ENCODE measurements around the gene AWAT1. TPM values are rescaled to one million over a fixed set of nuclear protein-coding genes. Genes with fewer than 3 reads are reported as not detected.
"Not testable (repeated sequence)": the region's sequence is repeated elsewhere in the genome, so short reads cannot be mapped to it uniquely, and the experiment has no call there.

AWAT1 gene
- not detected for total RNA-seq

DNA sequence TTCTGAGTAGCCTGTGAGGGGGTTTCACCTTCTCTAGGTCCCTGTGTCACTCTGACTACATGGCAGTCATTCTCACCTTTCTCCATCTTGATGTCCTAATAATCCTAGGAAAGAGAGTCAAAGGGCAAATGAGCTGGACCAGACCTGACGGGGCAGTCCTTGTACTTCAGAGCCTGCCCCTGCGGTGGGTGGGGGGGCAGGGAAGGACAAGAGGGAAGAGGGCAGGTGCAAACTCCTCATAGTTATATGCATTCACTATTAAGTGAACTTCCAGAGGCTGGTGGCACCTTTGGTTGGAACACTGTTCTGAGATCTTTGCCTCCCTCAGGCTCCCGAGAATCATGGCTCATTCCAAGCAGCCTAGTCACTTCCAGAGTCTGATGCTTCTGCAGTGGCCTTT is at the start of gene AWAT1:
TSS of gene AWAT1 (plus strand) at position 301 of the 400 bp plus-strand sequence. CDS start at position 342, 41 bp downstream.
- ATAC-seq, result no peak
- DNase-seq (ENCODE audit: low spot score), result no peak

DNA sequence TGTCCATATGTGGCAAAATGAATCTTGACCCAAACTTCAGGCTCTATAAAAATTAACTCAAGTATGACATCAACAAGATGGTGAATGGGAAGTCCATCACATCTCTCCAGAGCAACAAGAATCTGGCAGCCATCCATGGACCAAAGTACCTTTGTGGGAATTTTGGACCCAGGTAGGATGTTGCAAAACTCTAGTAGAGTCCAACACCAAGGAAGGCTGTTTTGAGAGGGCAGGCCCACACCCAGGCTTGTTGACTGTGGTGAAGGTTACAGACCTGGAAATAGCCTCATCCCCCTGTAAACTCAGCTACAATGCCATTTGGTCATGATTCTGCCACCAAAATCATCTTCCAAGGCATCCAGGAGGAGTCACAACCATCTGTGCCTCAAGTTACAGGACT is 44.2 kb upstream of the AWAT1 start:
- DNase-seq (ENCODE audit: low spot score) (peak; percentile 44), ATAC-seq (peak; percentile 46)

DNA sequence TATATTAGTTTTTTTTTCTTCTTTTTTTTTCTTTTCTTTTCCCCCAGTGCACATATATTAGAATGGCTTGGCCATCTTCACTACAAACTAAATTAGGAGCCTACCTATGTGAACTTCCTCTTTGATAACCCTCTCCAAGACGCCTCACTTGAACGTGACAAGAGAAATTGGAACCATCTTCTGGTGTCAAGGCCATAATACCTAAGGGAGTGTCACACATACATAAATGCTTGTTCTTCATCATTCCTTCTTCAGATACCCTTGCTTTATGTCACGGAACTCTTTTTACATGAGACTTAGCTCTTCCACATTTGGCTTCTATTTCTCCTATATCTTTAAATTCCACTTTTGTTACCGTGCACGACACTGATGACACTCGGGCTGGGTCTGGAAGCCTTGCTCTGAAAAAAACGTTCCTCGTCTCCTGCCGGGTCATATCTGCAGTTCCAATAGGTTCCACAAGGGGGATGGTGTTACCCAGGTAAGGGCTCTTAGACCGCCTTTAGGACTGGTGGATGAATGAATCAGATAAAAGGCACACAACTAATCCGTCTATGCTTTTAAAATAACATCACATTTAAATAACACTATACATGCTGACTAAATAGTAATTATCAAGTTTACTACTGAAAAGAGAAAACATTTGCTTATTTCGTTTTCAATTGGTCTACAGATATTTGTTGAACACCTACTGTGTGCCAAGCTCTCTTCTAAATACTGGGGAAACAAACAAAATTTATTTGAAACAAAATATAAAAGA is 37.3 kb upstream of the AWAT1 start:
- ATAC-seq (peak; percentile 91), DNase-seq (ENCODE audit: low spot score) (peak; percentile 45)

DNA sequence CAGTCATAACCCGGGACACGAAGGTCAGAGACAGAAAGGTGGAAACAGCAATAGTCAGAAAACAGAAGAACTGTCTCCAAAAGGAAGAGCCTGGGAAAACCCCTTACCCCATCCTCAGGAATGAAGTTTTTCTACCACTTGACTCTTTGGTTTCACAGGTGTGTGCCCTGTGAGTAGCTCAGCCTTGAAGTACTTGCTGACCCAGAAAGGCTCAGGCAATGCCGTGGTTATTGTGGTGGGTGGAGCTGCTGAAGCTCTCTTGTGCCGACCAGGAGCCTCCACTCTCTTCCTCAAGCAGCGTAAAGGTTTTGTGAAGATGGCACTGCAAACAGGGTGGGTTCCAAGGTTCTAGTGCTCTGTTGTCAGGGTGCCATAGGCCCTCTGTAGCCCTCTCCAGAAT is 32.7 kb upstream of the AWAT1 start:
- ATAC-seq, result no peak
- DNase-seq (ENCODE audit: low spot score), result no peak

DNA sequence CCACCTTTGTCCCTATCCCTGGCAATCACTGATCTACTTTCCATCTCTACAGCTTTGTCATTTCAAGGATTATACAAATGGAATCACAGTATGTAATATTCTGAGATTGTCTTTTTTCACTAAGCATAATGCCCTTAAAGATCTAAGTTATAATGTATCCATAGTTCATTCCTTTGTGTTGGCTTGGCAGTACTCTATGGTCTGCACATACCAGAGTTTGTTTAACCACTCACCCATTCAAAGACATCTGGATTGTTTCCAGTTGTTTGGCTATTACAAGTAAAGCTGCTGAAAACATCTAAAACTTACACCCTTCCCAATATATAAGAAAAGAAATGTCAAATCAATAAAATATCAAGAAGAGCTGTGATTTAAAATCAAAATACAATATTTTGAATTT is 26.0 kb upstream of the AWAT1 start:
- ATAC-seq, result no peak
- DNase-seq (ENCODE audit: low spot score), result no peak

DNA sequence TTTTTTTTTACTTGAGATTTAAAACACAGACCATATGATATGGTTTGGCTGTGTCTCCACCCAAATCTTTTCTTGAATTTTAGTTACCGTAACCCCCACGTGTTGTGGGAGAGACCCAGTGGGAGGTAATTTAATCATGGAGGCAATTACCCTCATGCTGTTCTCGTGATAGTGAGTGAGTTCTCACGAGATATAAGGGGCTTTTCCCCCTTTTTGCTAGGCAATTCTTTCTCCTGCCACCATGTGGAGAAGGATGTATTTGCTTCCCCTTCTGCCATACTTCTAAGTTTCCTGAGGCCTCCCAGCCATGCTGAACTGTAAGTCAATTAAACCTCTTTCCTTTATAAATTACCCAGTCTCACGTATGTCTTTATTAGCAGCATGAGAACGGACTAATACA is 24.9 kb upstream of the AWAT1 start:
- DNase-seq (ENCODE audit: low spot score); ATAC-seq: not testable (repeated sequence)

DNA sequence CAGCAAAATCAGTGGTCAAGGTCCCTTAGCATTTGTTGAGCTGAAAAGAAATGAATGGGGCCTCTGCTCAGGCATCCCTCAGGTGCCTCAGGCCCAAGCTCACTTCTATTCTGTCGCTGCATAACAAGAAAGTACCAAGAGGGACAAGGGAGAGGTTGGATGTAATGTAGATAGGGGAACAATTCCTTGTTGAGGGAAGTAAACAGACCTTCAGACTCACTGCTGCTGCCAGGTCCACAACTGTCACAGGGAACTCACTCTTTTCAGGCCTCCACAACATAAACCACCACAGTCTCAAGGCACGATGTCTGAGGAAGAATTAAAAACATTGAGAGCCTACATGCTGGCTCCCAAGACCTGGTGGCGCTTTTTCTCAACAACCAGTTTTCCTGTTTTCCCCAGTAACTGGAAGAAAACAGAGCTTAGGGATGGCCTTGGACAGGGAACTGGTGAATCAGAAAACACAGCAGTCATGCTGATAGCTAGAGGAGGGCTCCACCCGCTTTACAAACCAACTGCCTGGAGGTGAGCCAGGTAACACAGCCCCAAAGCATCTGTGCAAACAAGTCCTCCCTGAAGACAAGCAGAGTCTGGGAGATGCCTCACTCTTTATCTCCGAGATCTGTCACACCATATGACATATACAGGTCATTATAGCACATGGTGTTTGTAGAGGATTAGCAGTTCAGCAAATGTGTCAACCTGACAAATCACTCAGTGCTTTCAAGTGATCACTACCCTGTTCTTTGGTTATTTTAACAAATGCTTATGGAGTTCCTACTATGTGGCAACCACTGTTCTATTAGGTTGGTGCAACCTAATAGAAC is 14.3 kb upstream of the AWAT1 start:
- ATAC-seq, result no peak
- no peak for DNase-seq (ENCODE audit: low spot score)

DNA sequence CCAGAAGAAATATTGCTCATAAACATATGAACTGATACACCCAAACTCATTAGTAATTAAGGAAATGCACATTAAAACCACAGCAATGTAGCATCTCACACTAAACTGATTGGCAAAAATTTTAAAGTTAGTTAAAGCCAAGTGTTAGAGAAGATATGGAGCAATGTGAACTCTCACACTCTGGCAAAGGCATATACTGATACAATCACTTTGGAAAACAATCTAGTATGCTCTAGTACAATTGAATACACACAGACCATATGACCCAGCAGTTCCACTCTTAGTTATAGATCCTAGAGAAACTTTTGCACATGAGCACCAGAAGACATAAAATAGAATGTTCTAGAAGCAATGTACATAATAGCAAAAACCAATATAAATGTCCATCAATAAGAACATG is 8.4 kb upstream of the AWAT1 start:
- DNase-seq (ENCODE audit: low spot score), result no peak
- no peak for ATAC-seq

DNA sequence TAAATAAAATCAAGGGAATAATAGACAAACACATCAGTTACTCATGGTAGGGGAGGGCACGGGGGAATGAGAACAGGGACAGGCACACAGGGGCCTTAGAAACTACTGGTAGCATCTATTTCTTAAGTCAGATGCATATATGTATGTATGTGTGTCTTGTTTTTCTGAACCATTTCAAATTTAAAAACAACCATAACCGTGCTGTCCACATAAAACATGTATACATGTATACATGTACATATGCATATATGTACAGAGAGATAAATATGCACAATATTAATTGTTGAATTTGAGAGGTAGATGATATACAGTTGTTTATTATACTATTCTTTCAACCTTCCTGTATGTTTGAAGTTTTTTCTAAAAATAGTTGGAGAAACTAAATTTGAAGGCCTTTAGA is 7.8 kb upstream of the AWAT1 start:
- no peak for DNase-seq (ENCODE audit: low spot score)
- ATAC-seq, result no peak

DNA sequence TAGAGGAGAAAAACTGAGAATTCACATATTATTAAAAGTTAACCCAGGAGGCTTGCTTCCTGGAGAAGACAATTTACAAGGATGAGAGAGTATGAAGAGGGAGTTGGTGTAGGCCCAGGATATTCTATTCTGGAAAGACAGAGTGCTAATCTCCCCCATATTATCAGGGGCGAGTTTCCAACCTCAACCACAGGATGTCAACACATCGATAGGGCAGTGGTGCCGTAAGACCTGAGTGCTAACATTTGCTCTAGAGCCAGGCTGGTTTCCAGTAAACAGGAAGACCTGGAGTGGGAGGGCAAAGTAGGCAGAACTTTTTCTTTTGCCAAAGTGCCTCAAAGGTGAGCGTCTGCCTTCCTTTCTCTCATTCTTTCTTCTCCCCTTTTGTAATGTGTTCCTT is 2.8 kb upstream of the AWAT1 start:
- ATAC-seq (peak; percentile 69), DNase-seq (ENCODE audit: low spot score) (no peak)

DNA sequence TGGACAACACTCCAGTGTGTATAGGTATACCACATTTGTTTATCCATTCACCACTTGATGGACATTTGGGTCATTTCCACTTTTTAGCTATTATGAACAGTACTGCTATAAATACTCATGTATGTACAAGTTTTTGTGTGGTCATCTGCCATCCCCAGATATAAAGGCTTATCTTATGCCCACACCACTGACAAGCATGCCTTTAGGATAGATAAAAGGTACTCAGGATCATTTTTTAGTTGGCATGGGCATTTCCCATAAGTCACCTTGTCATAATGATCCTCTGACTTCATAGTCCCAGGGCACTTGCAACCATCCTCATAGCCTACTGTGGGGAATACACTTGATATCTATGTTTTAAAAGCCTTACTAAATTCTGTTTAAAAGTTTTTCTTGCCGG is 6.3 kb downstream of the AWAT1 start:
- no peak for ATAC-seq

DNA sequence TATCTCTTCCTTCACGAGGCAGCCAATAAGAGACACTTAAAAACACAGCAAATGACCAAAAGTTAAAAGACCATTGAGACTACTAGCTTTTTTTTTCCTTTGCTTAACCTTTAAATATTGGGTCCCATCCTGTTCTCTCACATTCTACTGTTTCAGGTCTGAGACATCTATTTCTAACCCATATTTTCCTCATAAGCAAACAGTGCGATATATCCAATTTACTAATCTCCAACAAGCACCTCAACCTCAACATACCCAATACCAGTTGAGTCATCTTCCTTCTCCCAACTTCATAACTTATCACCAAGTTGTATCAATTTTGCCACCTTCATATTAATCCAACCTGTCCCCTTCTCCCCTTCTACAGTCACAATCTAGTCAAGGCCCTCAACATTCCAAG is 7.0 kb downstream of the AWAT1 start:
- ATAC-seq (no peak), DNase-seq (ENCODE audit: low spot score) (no peak)

More for the DNA sequence above, 6.3 kb downstream of the AWAT1 start:
- no peak for DNase-seq (ENCODE audit: low spot score)

DNA sequence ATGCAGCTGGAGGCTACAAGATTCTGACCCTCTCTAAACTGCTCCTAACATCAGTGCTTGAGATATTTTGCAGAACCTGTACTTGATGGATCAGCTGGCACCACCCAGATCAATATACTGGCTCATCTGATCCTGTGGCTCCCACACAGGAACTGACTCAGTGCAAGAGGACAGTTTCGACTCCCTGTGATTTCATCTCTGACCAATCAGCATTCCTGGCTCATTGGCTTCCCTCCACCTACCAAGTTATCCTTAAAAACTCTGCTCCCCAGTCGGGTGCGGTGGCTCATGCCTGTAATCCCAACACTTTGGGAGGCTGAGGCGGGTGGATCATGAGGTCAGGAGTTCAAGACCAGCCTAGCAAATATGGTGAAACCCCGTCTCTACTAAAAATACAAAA is 9.1 kb downstream of the AWAT1 start:
- DNase-seq (ENCODE audit: low spot score); ATAC-seq: not testable (repeated sequence)

DNA sequence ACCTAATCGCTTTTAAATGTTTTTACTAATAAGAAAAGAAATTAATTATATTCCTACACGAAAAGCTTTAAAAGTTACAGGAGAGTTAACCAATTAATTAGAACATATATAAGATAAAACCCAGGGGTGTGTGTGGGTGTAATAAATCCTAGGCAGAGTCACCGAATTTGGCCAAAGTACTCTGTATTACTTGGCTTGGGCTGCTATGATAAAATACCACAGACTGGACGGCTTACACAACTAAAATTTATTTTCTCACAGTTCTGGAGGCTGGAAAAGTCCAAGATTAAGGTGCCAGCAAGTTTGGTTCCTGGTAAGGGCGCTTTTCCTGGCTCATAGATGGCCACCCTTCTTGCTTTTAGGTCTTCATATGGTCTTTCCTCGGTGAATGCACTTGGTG is 10.4 kb downstream of the AWAT1 start:
- DNase-seq (ENCODE audit: low spot score) (no peak), ATAC-seq (no peak)

DNA sequence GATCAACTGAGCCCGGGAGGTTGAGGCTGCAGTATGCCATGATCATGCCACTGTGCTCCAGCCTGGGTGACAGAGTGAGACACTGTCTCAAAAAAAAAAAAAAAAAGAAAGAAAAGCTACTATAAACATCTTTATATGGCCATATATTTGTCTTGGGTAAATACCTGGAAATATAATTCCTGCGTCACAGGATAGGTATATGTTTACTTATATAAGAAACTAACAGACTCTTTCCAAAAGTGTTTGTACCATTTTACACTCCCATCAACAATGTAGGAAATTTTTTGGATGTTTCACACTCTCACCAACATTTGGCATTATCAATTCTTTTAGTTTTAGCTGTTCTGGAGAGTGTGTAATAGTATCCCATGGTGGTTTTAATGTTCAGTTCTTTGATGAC is 12.8 kb downstream of the AWAT1 start:
- DNase-seq (ENCODE audit: low spot score) (no peak), ATAC-seq (no peak)

DNA sequence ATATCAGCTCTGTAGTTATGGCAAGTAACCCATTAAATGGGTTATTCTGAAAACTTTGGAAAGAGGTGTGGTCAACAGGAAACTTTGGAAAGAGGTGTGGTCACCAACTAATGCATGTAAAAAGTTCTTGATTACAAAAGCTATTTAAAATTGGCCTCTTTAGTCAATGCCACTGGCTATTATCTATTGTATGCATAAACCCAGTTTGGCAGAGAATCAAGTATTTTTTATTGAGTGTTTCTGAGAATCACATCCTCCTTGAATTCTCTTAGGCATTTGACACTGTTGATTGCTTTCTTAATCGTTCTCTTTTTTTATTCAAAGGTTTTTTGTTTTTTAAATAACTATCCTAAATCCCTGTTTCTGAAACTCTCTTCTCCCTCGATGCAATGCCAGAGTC is 18.0 kb downstream of the AWAT1 start:
- DNase-seq (ENCODE audit: low spot score), result no peak
- ATAC-seq, result no peak

DNA sequence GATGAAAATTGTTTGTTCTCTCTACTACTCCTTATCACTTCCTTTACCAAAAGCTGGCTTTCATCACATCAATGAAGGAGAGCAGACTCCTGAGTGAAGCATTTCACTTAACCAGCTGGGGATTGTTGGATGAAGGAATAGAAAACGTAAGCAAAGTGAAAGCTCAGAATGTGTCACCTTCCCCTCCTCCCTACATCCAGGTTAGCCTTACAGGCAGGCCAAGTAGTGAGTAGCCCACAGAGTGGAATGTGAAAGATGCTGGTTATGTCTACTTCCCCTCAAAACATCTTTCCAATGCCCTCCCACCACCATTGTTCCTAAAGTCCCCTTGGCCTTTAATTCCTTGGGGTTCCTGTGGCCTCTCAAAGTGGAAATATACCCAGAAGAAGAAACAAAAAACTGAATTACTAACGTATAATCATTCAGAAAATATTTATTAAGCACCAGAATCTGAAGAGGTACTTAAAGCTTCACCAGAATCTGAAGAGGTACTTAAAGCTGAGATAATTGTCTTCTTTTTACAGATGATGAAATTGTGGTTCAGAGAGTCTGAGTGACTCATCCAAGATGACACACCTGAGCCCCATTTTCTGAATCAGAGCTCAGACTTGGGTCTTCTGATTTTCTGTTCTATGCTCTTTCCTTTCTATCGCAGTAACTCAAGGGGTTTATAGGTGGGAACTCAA is 19.1 kb downstream of the AWAT1 start:
- DNase-seq (ENCODE audit: low spot score), result no peak
- no peak for ATAC-seq

DNA sequence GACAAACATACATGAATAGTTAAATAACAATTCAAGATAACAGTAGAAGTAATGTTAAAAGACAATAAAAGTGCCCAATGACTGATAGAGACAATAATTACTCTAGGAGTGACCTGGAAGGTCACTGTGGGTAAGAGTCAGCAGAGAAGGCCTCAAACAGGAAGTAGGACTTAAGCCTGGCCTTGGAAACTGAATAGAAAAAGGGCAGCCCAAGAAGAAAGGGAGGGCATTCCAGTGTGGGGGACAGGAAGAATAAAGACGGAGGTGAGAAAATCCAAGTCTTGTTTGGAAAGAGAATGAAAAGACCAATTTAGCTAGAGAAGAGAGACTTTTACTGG is 19.6 kb downstream of the AWAT1 start:
- no peak for DNase-seq (ENCODE audit: low spot score)
- ATAC-seq, result no peak

DNA sequence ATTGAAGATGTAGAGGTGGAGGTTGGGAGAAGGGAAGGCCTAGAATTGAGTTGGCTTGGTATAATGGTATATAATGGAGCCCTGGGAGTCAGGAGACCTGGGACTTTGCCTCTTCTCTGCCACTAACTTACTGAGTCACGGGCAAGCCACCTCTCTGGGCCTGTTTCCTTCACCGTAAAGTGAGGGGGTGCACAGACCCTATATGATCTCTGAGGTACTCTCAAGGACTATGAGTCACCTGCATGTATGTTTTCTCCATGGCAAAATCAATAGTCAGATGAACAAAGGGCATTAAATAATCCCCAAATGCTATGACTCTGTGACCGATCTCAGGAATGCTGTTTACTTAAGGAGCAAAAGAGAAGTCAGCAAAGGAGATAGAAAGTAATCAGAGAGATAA is 20.5 kb downstream of the AWAT1 start:
- no peak for DNase-seq (ENCODE audit: low spot score)
- ATAC-seq, result no peak

DNA sequence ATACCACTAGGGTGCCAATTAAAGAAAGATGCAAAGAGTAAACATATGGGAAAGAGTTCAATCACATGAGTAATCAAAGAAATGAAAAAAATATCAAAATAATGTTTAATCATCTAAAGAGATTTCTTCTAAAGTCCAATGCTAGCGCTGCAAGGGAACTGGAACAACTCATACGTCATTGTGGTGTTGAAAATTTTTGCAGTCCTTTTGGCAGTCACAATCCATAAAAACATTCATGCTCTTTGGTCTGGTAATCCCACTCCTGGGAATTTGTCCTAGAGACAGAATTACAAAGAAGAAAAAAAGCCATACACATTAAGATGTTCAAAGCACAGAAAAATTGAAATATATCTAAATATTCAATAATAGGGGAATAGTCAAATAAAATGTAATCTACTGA is 21.0 kb downstream of the AWAT1 start:
- no peak for ATAC-seq
- no peak for DNase-seq (ENCODE audit: low spot score)

DNA sequence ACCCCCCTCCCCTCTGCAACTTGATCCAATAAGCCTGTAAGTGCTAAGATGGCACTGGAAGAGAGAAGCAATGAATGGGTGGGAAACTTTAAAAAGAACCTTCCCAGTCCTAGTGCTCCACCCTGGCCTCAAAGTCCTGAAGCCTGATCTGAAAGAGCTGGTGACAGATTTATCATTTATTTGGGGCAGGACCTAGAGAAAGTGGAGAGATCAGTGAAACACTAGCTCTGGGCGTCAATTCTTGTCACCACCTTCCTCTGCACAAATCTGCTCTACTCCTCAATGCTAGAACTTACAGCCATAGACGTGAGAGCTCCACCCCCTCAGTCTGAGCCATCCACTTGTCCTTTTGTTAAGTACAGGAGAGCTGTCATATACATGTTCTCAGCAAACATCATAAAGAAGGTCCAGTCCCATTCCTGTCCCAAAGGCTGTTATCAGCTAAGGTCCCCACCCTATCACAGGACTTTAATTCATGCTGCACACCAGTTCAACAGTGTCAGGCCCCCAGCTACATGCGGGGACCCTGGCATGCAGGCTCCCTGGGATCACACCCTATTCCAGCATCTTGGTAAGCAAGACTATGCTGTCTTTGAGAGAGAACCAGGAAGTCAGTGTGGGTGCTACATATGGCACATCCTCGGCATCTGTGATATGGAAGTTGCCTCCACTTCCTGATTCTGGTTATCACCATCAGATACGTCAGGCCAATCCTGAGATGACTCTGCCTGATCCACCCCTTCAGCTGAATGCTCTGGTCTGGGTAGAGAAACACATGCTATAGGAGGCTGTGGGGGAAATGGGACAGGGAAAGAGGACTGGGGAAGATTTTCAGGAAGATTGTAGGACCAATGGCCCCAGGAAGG is 23.2 kb downstream of the AWAT1 start:
- DNase-seq (ENCODE audit: low spot score) (no peak), ATAC-seq (no peak)

Measured in left lobe of liver (tissue), 2 donors.